PFSK-1 (cell line): Measurements from ENCODE around the gene FAM124B.

Experiments
- FOXP2 ChIP-seq: optimal IDR thresholded peaks from 2 replicates; pipeline ENCODE3; 2011; ENCODE audit warnings: borderline replicate concordance, control low read depth, inconsistent platforms; ENCODE audit not compliant: insufficient read depth; ENCODE audit errors: extremely low read length, extremely low read depth
- POLR2AphosphoS5 ChIP-seq: IDR thresholded peaks from 2 replicates; pipeline ENCODE4 v1.6.1; 2012; ENCODE audit warnings: low read depth, mild to moderate bottlenecking, control low read depth, low read length, moderate library complexity
- SIN3A ChIP-seq: IDR thresholded peaks from 2 replicates; pipeline ENCODE4 v1.6.1; 2012; ENCODE audit warnings: mild to moderate bottlenecking, low read length, moderate library complexity, borderline replicate concordance; ENCODE audit not compliant: insufficient read depth
- TAF1 ChIP-seq: IDR thresholded peaks from 2 replicates; pipeline ENCODE4 v1.6.1; 2012; ENCODE audit warnings: low read length, control low read depth, borderline replicate concordance; ENCODE audit not compliant: insufficient read depth
- TF ChIP-seq, protein P1 (sequence below), 2 experiments: IDR thresholded peaks; 2 replicates each; pipeline versions ENCODE4 v1.6.1 to v1.8.0; 2011 to 2012; ENCODE audit warnings: low read depth in 2 of 2, low read length in 2 of 2, control low read depth in 1 of 2, inconsistent platforms in 1 of 2, mild to moderate bottlenecking in 1 of 2, moderate library complexity in 1 of 2; ENCODE audit not compliant: insufficient read depth in 1 of 2

Gene FAM124B

DNA sequence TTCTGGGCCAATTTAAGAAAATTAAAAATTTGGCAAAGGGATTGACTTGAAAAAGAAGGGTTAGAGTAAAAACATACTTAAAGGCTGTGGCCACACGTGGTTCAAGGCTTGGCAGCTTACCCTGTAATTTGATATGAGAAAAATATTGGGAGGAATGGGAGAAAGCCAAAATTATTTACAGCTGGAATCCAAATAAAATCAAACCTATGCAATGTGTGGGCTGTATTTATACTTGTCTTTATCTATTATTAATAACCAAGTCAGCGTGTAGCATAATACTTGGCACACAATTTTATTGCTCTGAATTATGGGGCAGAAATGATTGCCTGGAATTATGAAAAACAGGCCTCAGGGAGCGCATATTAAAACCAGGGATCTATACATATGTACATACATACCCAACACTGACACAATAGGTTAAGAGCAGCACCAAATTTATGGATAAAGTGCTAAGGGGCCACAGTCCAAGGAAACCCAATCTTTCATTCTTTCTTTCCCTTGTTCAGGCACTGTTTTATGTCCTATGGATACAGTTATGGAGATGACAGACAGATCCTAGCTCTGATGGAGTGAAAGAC lies 35.6 kb downstream of the FAM124B start:
- TF ChIP-seq SIN3A (no peak), TAF1 (no peak), FOXP2 (no peak), POLR2AphosphoS5 (no peak)
- TF ChIP-seq, protein P1, sequence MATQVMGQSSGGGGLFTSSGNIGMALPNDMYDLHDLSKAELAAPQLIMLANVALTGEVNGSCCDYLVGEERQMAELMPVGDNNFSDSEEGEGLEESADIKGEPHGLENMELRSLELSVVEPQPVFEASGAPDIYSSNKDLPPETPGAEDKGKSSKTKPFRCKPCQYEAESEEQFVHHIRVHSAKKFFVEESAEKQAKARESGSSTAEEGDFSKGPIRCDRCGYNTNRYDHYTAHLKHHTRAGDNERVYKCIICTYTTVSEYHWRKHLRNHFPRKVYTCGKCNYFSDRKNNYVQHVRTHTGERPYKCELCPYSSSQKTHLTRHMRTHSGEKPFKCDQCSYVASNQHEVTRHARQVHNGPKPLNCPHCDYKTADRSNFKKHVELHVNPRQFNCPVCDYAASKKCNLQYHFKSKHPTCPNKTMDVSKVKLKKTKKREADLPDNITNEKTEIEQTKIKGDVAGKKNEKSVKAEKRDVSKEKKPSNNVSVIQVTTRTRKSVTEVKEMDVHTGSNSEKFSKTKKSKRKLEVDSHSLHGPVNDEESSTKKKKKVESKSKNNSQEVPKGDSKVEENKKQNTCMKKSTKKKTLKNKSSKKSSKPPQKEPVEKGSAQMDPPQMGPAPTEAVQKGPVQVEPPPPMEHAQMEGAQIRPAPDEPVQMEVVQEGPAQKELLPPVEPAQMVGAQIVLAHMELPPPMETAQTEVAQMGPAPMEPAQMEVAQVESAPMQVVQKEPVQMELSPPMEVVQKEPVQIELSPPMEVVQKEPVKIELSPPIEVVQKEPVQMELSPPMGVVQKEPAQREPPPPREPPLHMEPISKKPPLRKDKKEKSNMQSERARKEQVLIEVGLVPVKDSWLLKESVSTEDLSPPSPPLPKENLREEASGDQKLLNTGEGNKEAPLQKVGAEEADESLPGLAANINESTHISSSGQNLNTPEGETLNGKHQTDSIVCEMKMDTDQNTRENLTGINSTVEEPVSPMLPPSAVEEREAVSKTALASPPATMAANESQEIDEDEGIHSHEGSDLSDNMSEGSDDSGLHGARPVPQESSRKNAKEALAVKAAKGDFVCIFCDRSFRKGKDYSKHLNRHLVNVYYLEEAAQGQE (IDR thresholded peaks at IDR 0.05; ENCODE audit: insufficient read depth in 1 of 2, low read depth in 2 of 2, low read length in 2 of 2), result no peak

DNA sequence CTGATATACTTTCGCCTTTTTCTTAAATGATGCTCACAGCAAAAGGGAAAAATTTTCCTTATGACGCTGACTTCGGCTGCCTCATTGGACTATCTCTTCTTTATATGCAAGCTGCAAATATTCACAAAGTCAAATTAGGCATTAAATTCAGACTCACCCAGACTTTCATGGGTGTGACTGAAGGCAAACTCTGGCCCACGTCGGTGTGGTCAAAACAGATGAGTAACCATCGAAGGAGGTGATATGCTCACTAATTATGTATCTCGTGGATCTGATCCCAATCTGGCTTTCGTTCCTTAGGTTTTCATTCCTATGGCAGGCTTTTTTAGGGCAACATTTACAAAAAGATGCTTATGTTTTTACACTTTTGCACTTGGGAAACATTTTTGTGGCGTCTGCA lies 36.6 kb downstream of the FAM124B start:
- TF ChIP-seq TAF1 (no peak), POLR2AphosphoS5 (no peak), SIN3A (no peak)
- TF ChIP-seq, protein P1 (IDR thresholded peaks at IDR 0.05; ENCODE audit: insufficient read depth in 1 of 2, low read depth in 2 of 2, low read length in 2 of 2), result no peak

DNA sequence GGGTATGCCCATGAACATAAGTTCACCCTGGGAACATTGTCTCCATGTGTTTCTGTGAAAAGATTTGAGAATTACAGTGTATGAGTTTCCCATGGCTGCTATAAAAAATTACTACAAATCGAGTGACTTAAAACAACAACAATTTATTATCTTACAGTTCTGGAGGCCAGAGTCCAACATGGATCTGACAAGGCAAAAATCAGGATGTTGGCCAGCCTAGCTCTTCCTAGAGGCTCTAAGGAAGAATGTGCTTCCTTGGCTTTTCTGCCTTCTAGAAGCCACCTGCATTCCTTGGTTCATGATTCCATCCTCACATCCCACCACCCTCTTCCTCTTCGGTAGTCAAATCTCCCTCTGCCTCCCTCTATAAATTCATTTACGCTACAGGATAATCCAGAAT lies 38.6 kb downstream of the FAM124B start:
- no peak for TF ChIP-seq TAF1
- TF ChIP-seq, protein P1 (IDR thresholded peaks at IDR 0.05; ENCODE audit: insufficient read depth in 1 of 2, low read depth in 2 of 2, low read length in 2 of 2), result no peak
- TF ChIP-seq SIN3A, result no peak
- TF ChIP-seq FOXP2, result no peak
- TF ChIP-seq POLR2AphosphoS5, result no peak

DNA sequence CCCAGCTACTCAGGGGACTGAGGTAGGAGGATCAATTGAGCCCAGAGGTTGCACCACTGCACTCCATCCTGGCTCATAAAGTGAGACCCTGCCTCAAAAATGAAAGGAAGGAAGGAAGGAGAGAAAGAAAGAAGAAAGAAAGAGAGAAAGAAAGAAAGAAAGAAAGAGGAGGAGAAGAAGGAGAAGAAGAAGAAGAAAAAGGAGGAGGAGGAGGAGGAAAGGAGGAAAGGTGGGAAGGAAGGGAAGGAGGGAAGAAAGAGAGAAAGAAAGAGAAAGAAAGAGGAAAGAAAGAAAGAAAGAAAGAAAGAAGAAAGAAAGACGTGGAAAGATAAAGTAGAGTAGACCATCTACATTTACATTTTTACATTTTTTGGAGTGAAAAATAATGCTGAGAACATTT lies 39.8 kb downstream of the FAM124B start:
- TF ChIP-seq SIN3A (no peak), TAF1 (no peak), FOXP2 (no peak), POLR2AphosphoS5 (no peak)
- TF ChIP-seq, protein P1 (IDR thresholded peaks at IDR 0.05; ENCODE audit: insufficient read depth in 1 of 2, low read depth in 2 of 2, low read length in 2 of 2), result no peak

DNA sequence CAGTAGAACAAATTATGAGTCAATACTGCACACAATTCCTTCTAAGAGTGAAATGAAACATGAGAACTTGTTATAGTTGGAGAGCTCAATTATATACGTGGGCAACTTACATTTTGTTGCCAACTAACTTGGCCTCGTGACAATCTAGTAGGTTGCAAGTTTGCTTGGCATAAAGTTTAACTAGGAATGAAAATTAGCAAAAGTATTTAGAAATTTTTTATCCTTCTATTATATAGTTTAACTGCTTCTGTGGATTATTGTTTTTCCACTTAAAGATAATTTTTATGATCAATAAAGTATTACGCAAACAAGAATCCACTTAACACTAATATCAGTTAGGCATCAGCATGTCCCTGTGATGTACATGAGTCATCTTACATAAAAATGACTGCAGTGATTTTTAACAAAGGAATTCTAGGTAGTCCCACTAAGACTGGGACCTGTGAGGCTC lies 41.1 kb downstream of the FAM124B start:
- no peak for TF ChIP-seq SIN3A
- TF ChIP-seq POLR2AphosphoS5, result no peak
- no peak for TF ChIP-seq TAF1
- TF ChIP-seq, protein P1 (IDR thresholded peaks at IDR 0.05; ENCODE audit: insufficient read depth in 1 of 2, low read depth in 2 of 2, low read length in 2 of 2), result no peak
- TF ChIP-seq FOXP2, result no peak
